PC-9 (cell line): ENCODE data around the gene AVPI1. TPM values are rescaled to one million over a fixed set of nuclear protein-coding genes. Genes with fewer than 3 reads are reported as not detected.
"Not testable (repeated sequence)": the region's sequence is repeated elsewhere in the genome, so short reads cannot be mapped to it uniquely, and the experiment has no call there.

Experiments
- BruUV-seq: library from RNA; stranded (reverse); fragments of 400-500 nt; replicated peaks from 2 replicates; lab custom pipeline; 2021; lab: Mats Ljungman, UMichigan
- CTCF ChIA-PET: fragments of 300-600 bp; sonication (Branson Sonifier 250); formaldehyde crosslinking; loops from one replicate; lab custom pipeline; 2022; ENCODE audit warnings: antibody characterized with exemption; lab: Charles Lee
- POLR2A ChIA-PET: fragments of 300-600 bp; sonication (Branson Sonifier 250); formaldehyde crosslinking; loops from one replicate; lab custom pipeline; 2022; ENCODE audit warnings: antibody characterized with exemption; ENCODE audit not compliant: unreplicated experiment; lab: Charles Lee
- DNase-seq, 2 experiments: peaks; one replicate each; pipeline versions ENCODE4 v3.0.0 to v3.0.0-alpha.2; 2015 to 2022; ENCODE audit warnings: mixed read lengths in 1 of 2
- H2AFZ ChIP-seq: fragments of 200-600 bp; sonication (generic); 2 replicates; pipeline ENCODE4 v1.8.1; 2017; ENCODE audit warnings: antibody characterized with exemption
- H3F3A ChIP-seq: fragments of 200-600 bp; sonication (generic); 2 replicates; pipeline ENCODE4 v1.8.1; 2017; ENCODE audit warnings: antibody characterized with exemption, mild to moderate bottlenecking, low read depth; ENCODE audit not compliant: insufficient read depth
- H3K27ac ChIP-seq: fragments of 200-600 bp; sonication (generic); 2 replicates; pipeline ENCODE4 v1.6.1; 2016; ENCODE audit warnings: mixed run types
- H3K27me3 ChIP-seq: fragments of 200-600 bp; sonication (generic); 2 replicates; pipeline ENCODE4 v1.6.1; 2016; ENCODE audit warnings: low read depth, mixed run types; ENCODE audit not compliant: insufficient read depth
- H3K36me3 ChIP-seq: fragments of 200-600 bp; sonication (generic); 2 replicates; pipeline ENCODE4 v1.6.1; 2016; ENCODE audit warnings: low read depth, mixed run types
- H3K4me1 ChIP-seq: fragments of 200-600 bp; sonication (generic); replicated peaks from 2 replicates; pipeline ENCODE4 v1.6.1; 2016; ENCODE audit warnings: mixed run types; ENCODE audit not compliant: insufficient read depth
- H3K4me2 ChIP-seq: fragments of 200-600 bp; sonication (generic); 2 replicates; pipeline ENCODE4 v1.6.1; 2017; ENCODE audit warnings: mixed run types
- H3K4me3 ChIP-seq: fragments of 200-600 bp; sonication (generic); 2 replicates; pipeline ENCODE4 v1.6.1; 2016; ENCODE audit warnings: mixed run types
- H3K79me2 ChIP-seq: fragments of 200-600 bp; sonication (generic); 2 replicates; pipeline ENCODE4 v1.6.1; 2017; ENCODE audit warnings: low read depth, mixed run types
- H3K9me2 ChIP-seq: fragments of 200-600 bp; sonication (generic); 2 replicates; pipeline ENCODE4 v1.8.1; 2017; ENCODE audit warnings: mild to moderate bottlenecking; ENCODE audit not compliant: insufficient read depth
- H3K9me3 ChIP-seq: fragments of 200-600 bp; sonication (generic); 2 replicates; pipeline ENCODE4 v1.8.1; 2016; ENCODE audit warnings: low read depth; ENCODE audit not compliant: insufficient read depth
- H4K20me1 ChIP-seq: fragments of 200-600 bp; sonication (generic); 2 replicates; pipeline ENCODE4 v1.8.1; 2017; ENCODE audit not compliant: insufficient read depth
- CTCF ChIP-seq: fragments of 200-600 bp; sonication (generic); conservative IDR thresholded peaks from 2 replicates; pipeline ENCODE4 v1.6.1; 2017; ENCODE audit warnings: mixed run types, antibody characterized with exemption, mild to moderate bottlenecking, moderate library complexity
- EZH2 ChIP-seq: fragments of 200-600 bp; sonication (generic); IDR thresholded peaks from 2 replicates; pipeline ENCODE4 v1.8.0; 2017; ENCODE audit warnings: antibody characterized with exemption, low read depth
- intact Hi-C: fragments of 100-400 bp; cut with micrococcal nuclease; formaldehyde crosslinking; loops from one replicate; pipeline ENCODE4 v1.10.0; 2022; ENCODE audit not compliant: unreplicated experiment
- total RNA-seq: library from RNA; stranded (reverse); gene quantifications from 2 replicates; pipeline ENCODE4 v1.2.3, GENCODE V29; 2021

AVPI1 gene
- total RNA-seq, 1 experiment from 2014 or later = 20.5 TPM

GRCh38 chr10:97643441-97643985 lies 43.5 kb downstream of the AVPI1 start:
- no peak overlapping the region for H2AFZ ChIP-seq
- no peaks in the 10 kb centered on the region for H4K20me1 ChIP-seq
- intact Hi-C loops = no loop called here
- H3K9me2 ChIP-seq = no peaks in the 10 kb centered on the region
- no peak for DNase-seq
- H3K4me1 ChIP-seq = peaks cover 27% of the 10 kb centered on the region
- POLR2A ChIA-PET = no interaction called here
- peaks cover 51% of the 10 kb centered on the region for H3K79me2 ChIP-seq
- no peaks in the 10 kb centered on the region for H3K36me3 ChIP-seq
- H3F3A ChIP-seq = peaks cover 27% of the 10 kb centered on the region
- peak overlapping the region; percentile 7; the same call in 1 of the 2 replicates for H3K4me2 ChIP-seq
- H3K27me3 ChIP-seq = no peaks in the 10 kb centered on the region
- TF ChIP-seq CTCF (no peak), EZH2 (no peak)
- no peaks in the 10 kb centered on the region for H3K9me3 ChIP-seq
- no peak overlapping the region for H3K4me3 ChIP-seq
- no TSS peak for BruUV-seq
- CTCF ChIA-PET = no interaction called here
- no peak overlapping the region for H3K27ac ChIP-seq

GRCh38 chr10:97642471-97643159 lies 44.4 kb downstream of the AVPI1 start:
- Histone ChIP-seq H3K79me2 (peaks cover 47% of the 10 kb centered on the region), H3K4me1 (peaks cover 18% of the 10 kb centered on the region), H3F3A (peaks cover 21% of the 10 kb centered on the region), H3K4me2 (peak overlapping the region; percentile 78; the same call in 1 of the 2 replicates)
- H4K20me1 ChIP-seq, H3K27ac ChIP-seq, POLR2A ChIA-PET, BruUV-seq, H3K9me2 ChIP-seq, DNase-seq, H3K27me3 ChIP-seq, H3K4me3 ChIP-seq, H3K9me3 ChIP-seq, H2AFZ ChIP-seq, H3K36me3 ChIP-seq, intact Hi-C loops: not testable (repeated sequence)
- CTCF ChIA-PET = interaction anchor here (0.7 kb wide), 1 partner anchor 204 kb away, joined by 4 read pairs; no protein-coding TSS in a partner anchor

- no peak for DNase-seq
- H3K79me2 ChIP-seq = peaks cover 42% of the 10 kb centered on the region
Measured at GRCh38 chr10:97640868-97641811, 45.9 kb downstream of the AVPI1 start.

More at GRCh38 chr10:97640868-97641811, 45.9 kb downstream of the AVPI1 start:
- no peaks in the 10 kb centered on the region for H3K27me3 ChIP-seq
- intact Hi-C loops = loop anchor here (1.0 kb wide), 1 partner anchor 8 kb away; no protein-coding TSS in a partner anchor
- H4K20me1 ChIP-seq = no peaks in the 10 kb centered on the region
- BruUV-seq = TSS peak; percentile 43
- CTCF ChIA-PET = no interaction called here
- peaks cover 9% of the 10 kb centered on the region for H3K4me1 ChIP-seq
- peaks cover 7% of the 10 kb centered on the region; the same call in 1 of the 2 replicates for H3F3A ChIP-seq
- peak overlapping the region; percentile 93 for H3K4me3 ChIP-seq
- no peaks in the 10 kb centered on the region for H3K9me2 ChIP-seq
- H2AFZ ChIP-seq = peak overlapping the region; percentile 71
- no peaks in the 10 kb centered on the region for H3K36me3 ChIP-seq
- no peak for TF ChIP-seq CTCF
- TF ChIP-seq EZH2 = no peak
- no peaks in the 10 kb centered on the region for H3K9me3 ChIP-seq
- POLR2A ChIA-PET = interaction anchor here (0.7 kb wide), 1 partner anchor 164 kb away, joined by 11 read pairs; no protein-coding TSS in a partner anchor
- no peak overlapping the region for H3K27ac ChIP-seq
- peak overlapping the region; percentile 78 for H3K4me2 ChIP-seq
